ENCODE results near the gene LPCAT4.

LPCAT4 gene

DNA sequence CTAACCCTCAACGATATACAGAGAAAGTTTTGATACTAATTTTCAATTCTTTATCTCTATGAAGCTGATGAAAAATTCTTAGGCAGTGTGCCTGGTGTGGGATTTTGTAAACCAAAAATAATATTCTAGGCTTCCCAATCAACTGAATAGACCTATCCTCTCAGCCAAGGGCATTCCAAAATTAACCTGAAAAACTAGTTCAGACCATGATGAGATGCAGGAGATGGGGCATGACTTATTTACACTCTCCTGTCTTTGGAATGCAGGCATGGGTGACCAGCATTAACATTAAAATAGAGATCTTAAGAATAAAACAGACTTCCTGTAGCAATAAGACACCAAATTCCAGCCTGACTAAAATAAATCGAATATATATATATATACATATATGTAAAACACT is 7.8 kb upstream of the LPCAT4 start:
- no peaks in the 10 kb centered on the region for H3K79me2 ChIP-seq (ENCODE audit: insufficient read depth, low read length)
- no peaks in the 10 kb centered on the region for H3K27me3 ChIP-seq (ENCODE audit: low read length)
- H3K9me2 ChIP-seq (replicated peaks; ENCODE audit: insufficient read depth, low read length) = no peaks in the 10 kb centered on the region
- H2AFZ ChIP-seq (ENCODE audit: low read depth, low read length, severe bottlenecking) = no peak overlapping the region
- no peak overlapping the region for H3K4me2 ChIP-seq (ENCODE audit: low read depth, low read length, poor library complexity, severe bottlenecking)
- no peaks in the 10 kb centered on the region for H3K9me3 ChIP-seq (ENCODE audit: insufficient read depth, low read length)
- no peak overlapping the region for H3K4me3 ChIP-seq (ENCODE audit: insufficient read depth, low read length, poor library complexity, severe bottlenecking)
- H3K36me3 ChIP-seq (ENCODE audit: low read length) = no peaks in the 10 kb centered on the region
- no peaks in the 10 kb centered on the region for H3F3A ChIP-seq (ENCODE audit: insufficient read depth)
- H3K9ac ChIP-seq (ENCODE audit: low read length) = no peak overlapping the region
- TF ChIP-seq EZH2phosphoT487 (conservative IDR thresholded peaks at IDR 0.05; ENCODE audit: low read length) = no peak
- TF ChIP-seq, protein P1, sequence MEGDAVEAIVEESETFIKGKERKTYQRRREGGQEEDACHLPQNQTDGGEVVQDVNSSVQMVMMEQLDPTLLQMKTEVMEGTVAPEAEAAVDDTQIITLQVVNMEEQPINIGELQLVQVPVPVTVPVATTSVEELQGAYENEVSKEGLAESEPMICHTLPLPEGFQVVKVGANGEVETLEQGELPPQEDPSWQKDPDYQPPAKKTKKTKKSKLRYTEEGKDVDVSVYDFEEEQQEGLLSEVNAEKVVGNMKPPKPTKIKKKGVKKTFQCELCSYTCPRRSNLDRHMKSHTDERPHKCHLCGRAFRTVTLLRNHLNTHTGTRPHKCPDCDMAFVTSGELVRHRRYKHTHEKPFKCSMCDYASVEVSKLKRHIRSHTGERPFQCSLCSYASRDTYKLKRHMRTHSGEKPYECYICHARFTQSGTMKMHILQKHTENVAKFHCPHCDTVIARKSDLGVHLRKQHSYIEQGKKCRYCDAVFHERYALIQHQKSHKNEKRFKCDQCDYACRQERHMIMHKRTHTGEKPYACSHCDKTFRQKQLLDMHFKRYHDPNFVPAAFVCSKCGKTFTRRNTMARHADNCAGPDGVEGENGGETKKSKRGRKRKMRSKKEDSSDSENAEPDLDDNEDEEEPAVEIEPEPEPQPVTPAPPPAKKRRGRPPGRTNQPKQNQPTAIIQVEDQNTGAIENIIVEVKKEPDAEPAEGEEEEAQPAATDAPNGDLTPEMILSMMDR (IDR thresholded peaks at IDR 0.05; ENCODE audit: insufficient read depth, low read length, poor library complexity, severe bottlenecking) = no peak
- no peaks in the 10 kb centered on the region for H4K20me1 ChIP-seq (ENCODE audit: low read depth, low read length)
- no peak overlapping the region for H3K27ac ChIP-seq (ENCODE audit: low read depth, low read length)

DNA sequence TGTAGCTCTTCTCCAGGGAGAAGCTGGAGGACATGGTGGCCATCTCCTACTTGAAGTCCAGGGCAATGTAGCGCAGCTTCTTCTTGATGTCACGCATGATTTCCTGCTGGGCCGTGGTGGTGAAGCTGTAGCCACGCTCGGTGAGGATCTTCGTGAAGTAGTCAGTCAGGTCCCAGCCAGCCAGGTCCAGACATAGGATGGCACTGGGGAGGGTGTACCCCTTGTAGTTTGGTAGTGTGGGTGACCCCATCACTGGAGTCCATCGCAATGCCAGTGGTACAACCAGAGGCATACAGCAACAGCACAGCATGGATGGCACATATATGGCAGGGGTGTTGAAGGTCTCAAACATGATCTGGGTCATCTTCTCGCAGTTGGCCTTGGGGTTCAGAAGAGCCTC is 7.0 kb upstream of the LPCAT4 start:
- H3F3A ChIP-seq (ENCODE audit: insufficient read depth) = no peaks in the 10 kb centered on the region

DNA sequence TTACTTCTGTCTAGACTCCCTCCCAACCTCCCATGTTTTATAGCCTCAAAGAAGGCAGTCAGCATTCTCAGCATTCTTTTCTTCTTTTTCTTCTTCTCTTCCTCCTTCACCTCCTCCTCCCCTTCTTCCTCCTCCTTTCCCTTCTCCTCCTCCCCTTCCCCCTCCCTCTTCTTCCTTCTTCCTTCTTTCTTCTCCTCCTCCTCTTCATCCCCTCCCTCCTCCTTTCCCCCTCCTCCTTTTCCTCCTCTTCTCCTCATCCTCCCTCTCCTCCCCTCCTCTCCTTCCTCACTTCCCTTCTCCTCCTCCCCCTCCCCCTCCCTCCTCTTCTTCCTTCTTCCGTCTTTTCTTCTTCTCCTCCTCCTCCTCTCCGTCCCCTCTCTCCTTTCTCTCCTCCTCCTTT is 3.6 kb upstream of the LPCAT4 start:
- TF ChIP-seq EZH2phosphoT487 (conservative IDR thresholded peaks at IDR 0.05; ENCODE audit: low read length) = no peak
- TF ChIP-seq, protein P1 (IDR thresholded peaks at IDR 0.05; ENCODE audit: insufficient read depth, low read length, poor library complexity, severe bottlenecking) = no peak
- Histone ChIP-seq H3K36me3 (ENCODE audit: low read length) (no peaks in the 10 kb centered on the region), H3K27me3 (ENCODE audit: low read length) (no peaks in the 10 kb centered on the region), H3F3A (ENCODE audit: insufficient read depth) (peaks cover 5% of the 10 kb centered on the region), H3K4me3 (ENCODE audit: insufficient read depth, low read length, poor library complexity, severe bottlenecking) (no peak overlapping the region), H3K27ac (ENCODE audit: low read depth, low read length) (no peak overlapping the region), H3K9ac (ENCODE audit: low read length) (no peak overlapping the region), H3K9me3 (ENCODE audit: insufficient read depth, low read length) (no peaks in the 10 kb centered on the region), H3K4me2 (ENCODE audit: low read depth, low read length, poor library complexity, severe bottlenecking) (no peak overlapping the region), H2AFZ (ENCODE audit: low read depth, low read length, severe bottlenecking) (no peak overlapping the region), H3K79me2 (ENCODE audit: insufficient read depth, low read length) (peaks cover 8% of the 10 kb centered on the region; the same call in 1 of the 2 replicates), H4K20me1 (ENCODE audit: low read depth, low read length) (no peaks in the 10 kb centered on the region), H3K9me2 (replicated peaks; ENCODE audit: insufficient read depth, low read length) (no peaks in the 10 kb centered on the region)

More for the DNA sequence above, 7.0 kb upstream of the LPCAT4 start:
- Histone ChIP-seq H3K27me3 (ENCODE audit: low read length) (no peaks in the 10 kb centered on the region), H3K9me2 (replicated peaks; ENCODE audit: insufficient read depth, low read length) (no peaks in the 10 kb centered on the region), H4K20me1 (ENCODE audit: low read depth, low read length) (no peaks in the 10 kb centered on the region), H3K36me3 (ENCODE audit: low read length) (no peaks in the 10 kb centered on the region), H3K27ac (ENCODE audit: low read depth, low read length) (no peak overlapping the region), H3K4me3 (ENCODE audit: insufficient read depth, low read length, poor library complexity, severe bottlenecking) (no peak overlapping the region), H3K9ac (ENCODE audit: low read length) (no peak overlapping the region), H3K9me3 (ENCODE audit: insufficient read depth, low read length) (no peaks in the 10 kb centered on the region), H3K4me2 (ENCODE audit: low read depth, low read length, poor library complexity, severe bottlenecking) (no peak overlapping the region), H2AFZ (ENCODE audit: low read depth, low read length, severe bottlenecking) (no peak overlapping the region), H3K79me2 (ENCODE audit: insufficient read depth, low read length) (no peaks in the 10 kb centered on the region)
- TF ChIP-seq, protein P1 (IDR thresholded peaks at IDR 0.05; ENCODE audit: insufficient read depth, low read length, poor library complexity, severe bottlenecking) = no peak
- no peak for TF ChIP-seq EZH2phosphoT487 (conservative IDR thresholded peaks at IDR 0.05; ENCODE audit: low read length)

Data from SU-DHL-6 (cell line).